Measurements from ENCODE around the gene PTGDR2. TPM values are rescaled to one million over a fixed set of nuclear protein-coding genes. Genes with fewer than 3 reads are reported as not detected.

The PTGDR2 gene
- total and polyA plus RNA-seq, 2 experiments from 2014 or later: 0.07 to 0.09 TPM

GRCh38 chr11:60889869-60890311, 34.1 kb upstream of the PTGDR2 start:
- DNase-seq (ENCODE audit: low read depth in 1 of 2, low spot score in 1 of 2): no peak
- Histone ChIP-seq H3K27ac (no peak overlapping the region), H3K27me3 (no peaks in the 10 kb centered on the region), H3K4me1 (ENCODE audit: low read depth) (no peaks in the 10 kb centered on the region), H3K9me3 (ENCODE audit: low read depth) (no peaks in the 10 kb centered on the region), H3K4me3 (no peak overlapping the region), H3K36me3 (peaks cover 14% of the 10 kb centered on the region)
- TF ChIP-seq, protein P1, sequence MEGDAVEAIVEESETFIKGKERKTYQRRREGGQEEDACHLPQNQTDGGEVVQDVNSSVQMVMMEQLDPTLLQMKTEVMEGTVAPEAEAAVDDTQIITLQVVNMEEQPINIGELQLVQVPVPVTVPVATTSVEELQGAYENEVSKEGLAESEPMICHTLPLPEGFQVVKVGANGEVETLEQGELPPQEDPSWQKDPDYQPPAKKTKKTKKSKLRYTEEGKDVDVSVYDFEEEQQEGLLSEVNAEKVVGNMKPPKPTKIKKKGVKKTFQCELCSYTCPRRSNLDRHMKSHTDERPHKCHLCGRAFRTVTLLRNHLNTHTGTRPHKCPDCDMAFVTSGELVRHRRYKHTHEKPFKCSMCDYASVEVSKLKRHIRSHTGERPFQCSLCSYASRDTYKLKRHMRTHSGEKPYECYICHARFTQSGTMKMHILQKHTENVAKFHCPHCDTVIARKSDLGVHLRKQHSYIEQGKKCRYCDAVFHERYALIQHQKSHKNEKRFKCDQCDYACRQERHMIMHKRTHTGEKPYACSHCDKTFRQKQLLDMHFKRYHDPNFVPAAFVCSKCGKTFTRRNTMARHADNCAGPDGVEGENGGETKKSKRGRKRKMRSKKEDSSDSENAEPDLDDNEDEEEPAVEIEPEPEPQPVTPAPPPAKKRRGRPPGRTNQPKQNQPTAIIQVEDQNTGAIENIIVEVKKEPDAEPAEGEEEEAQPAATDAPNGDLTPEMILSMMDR (IDR thresholded peaks at IDR 0.05; ENCODE audit: low read depth, low read length): no peak

GRCh38 chr11:60887556-60887955, 31.8 kb upstream of the PTGDR2 start:
- Histone ChIP-seq H3K36me3 (no peaks in the 10 kb centered on the region), H3K27ac (no peak overlapping the region), H3K27me3 (no peaks in the 10 kb centered on the region), H3K4me3 (no peak overlapping the region), H3K4me1 (ENCODE audit: low read depth) (no peaks in the 10 kb centered on the region), H3K9me3 (ENCODE audit: low read depth) (no peaks in the 10 kb centered on the region)
- peak; percentile 55 to 75 for DNase-seq (ENCODE audit: low read depth in 1 of 2, low spot score in 1 of 2)
- TF ChIP-seq, protein P1 (IDR thresholded peaks at IDR 0.05; ENCODE audit: low read depth, low read length): peak; percentile 80

GRCh38 chr11:60880643-60881282, 25.0 kb upstream of the PTGDR2 start:
- no peaks in the 10 kb centered on the region for H3K9me3 ChIP-seq (ENCODE audit: low read depth)
- DNase-seq (ENCODE audit: low read depth in 1 of 2, low spot score in 1 of 2): peak in 1 of 2 donors; percentile 23
- no peaks in the 10 kb centered on the region for H3K36me3 ChIP-seq
- H3K27me3 ChIP-seq: no peaks in the 10 kb centered on the region
- peak overlapping the region; percentile 45 for H3K27ac ChIP-seq
- peaks cover 7% of the 10 kb centered on the region for H3K4me1 ChIP-seq (ENCODE audit: low read depth)
- TF ChIP-seq, protein P1 (IDR thresholded peaks at IDR 0.05; ENCODE audit: low read depth, low read length): no peak
- no peak overlapping the region for H3K4me3 ChIP-seq

GRCh38 chr11:60879971-60880588, 24.3 kb upstream of the PTGDR2 start:
- TF ChIP-seq, protein P1 (IDR thresholded peaks at IDR 0.05; ENCODE audit: low read depth, low read length): no peak
- Histone ChIP-seq H3K9me3 (ENCODE audit: low read depth) (no peaks in the 10 kb centered on the region), H3K27ac (no peak overlapping the region), H3K4me1 (ENCODE audit: low read depth) (peaks cover 7% of the 10 kb centered on the region), H3K4me3 (no peak overlapping the region), H3K36me3 (no peaks in the 10 kb centered on the region), H3K27me3 (no peaks in the 10 kb centered on the region)
- no peak for DNase-seq (ENCODE audit: low read depth in 1 of 2, low spot score in 1 of 2)

DNA sequence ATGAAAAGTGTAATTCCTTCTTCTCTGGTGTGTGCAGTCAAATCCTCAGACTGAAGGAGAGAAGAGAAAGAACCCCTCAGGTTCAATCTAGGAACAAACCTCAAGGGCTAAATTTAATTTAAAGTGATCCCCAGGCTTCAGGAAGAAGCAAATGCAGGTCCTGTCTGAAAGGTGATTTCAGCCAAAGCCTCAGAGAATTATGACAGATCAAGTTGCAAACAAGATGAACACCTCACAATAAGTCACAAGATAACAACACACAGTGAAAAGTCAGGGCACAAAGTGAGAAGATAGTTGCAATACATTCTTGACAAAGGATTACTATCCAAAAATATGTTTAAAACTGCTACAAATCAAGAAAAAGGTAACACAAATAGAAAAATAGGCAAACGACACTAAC, 23.4 kb upstream of the PTGDR2 start:
- Histone ChIP-seq H3K4me3 (no peak overlapping the region), H3K4me1 (ENCODE audit: low read depth) (peaks cover 7% of the 10 kb centered on the region), H3K27me3 (no peaks in the 10 kb centered on the region), H3K36me3 (no peaks in the 10 kb centered on the region), H3K27ac (no peak overlapping the region), H3K9me3 (ENCODE audit: low read depth) (no peaks in the 10 kb centered on the region)
- TF ChIP-seq, protein P1 (IDR thresholded peaks at IDR 0.05; ENCODE audit: low read depth, low read length): no peak
- DNase-seq (ENCODE audit: low read depth in 1 of 2, low spot score in 1 of 2): no peak

Measured in cardiac muscle cell (in vitro differentiated cells and primary cell).